ENCODE data around the gene HAND2.

The HAND2 gene

GRCh38 chr4:173519111-173520101 lies 10.6 kb downstream of the HAND2 start:
- DNase-seq, result no peak

DNA sequence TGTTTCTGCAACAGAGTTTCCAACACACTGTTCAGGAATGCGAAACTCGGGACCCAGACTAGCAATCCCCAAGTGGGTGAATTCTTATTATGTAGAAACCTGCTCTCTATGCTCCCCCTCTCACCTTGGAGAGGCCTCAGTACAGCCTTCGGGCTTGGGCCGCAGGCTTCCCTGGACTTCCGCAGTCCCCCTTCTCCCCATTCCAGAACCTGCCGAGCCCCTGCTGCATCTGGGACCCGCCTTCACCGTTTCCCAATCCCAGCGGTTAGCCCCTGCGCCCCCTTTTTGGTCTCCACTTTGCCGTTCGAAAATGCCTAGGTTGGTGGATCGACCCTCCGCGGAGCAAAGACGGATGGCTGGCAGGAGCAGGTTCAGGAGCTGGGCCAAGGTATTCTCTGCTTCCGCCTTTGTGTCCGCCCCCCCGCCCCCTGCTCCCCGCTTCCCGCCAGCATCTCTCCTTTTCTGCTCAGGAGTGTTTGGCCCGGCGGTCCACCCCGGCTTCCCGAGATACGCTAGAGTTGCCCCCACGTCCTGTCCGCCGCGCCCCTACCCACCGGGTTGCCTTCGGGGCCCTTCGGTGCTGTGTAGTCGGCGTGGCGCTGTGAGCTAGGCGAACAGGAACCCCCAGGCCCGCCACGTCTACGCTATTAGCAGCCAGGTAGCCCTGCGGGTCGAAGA lies 11.5 kb downstream of the HAND2 start:
- DNase-seq, result no peak

GRCh38 chr4:173517781-173518424 lies 12.1 kb downstream of the HAND2 start:
- no peak for DNase-seq

DNA sequence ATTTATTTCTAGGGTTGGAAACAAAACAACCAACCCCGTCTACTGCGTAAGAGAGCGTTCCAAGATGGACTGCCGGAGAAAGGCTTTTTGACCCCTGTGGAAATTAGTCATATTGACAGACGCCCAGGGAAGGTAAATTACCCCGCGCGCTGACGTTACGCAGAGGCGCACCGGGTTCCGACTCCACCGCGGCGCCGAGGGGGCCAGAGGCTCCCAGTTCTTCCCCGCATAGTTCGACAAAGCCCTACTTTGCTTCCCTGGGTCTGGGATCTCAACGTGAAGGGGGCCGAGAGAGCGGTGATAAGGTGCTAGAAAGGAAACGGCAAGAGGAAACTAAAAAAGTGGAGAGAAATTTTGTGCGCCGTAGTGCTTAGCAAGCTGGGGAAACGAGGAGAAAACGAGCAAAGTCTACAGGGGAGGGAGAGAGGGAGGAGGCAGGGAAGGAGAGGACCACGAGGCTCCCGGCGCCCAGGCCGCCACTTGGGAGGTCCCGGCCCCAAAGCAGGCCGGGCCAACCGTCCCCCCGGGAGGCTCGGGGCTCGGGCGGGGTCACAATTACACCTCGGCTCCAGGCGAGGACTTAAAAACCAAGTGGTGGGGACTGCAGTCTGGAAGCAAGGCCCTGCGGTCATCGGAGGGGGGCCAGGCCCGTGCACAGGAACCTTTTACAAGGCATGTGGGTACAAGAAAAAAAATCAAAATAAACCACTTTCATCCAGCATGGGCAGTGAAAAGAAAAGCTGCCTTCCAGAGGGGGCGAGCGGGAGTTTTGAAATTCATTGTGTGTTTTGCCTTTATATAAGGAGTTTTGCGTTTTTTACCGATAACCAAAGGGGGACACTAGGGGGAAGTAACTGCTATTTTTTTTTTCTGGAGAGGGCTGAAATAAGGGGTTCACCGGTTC lies 13.2 kb downstream of the HAND2 start:
- no peak for DNase-seq

DNA sequence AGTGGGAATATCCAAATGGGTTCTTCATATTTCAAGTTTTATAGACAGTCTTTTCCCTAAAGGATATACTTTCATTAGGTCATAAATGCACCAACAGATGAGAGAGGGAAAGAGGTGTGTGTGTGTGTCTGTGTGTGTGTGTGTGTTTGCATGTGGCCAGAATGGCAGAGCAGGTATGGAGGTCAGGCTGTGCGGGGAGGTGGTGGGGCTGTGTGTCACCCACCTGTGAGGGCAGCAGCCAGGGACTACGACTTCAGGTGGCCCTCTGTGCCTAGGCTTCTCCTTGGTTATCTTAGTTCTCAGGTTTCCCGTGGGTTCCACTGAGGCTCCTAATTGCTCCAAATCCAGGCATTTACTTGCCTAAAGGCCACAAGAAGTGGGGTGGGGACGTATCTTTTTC lies 14.6 kb downstream of the HAND2 start:
- DNase-seq, result no peak

DNA sequence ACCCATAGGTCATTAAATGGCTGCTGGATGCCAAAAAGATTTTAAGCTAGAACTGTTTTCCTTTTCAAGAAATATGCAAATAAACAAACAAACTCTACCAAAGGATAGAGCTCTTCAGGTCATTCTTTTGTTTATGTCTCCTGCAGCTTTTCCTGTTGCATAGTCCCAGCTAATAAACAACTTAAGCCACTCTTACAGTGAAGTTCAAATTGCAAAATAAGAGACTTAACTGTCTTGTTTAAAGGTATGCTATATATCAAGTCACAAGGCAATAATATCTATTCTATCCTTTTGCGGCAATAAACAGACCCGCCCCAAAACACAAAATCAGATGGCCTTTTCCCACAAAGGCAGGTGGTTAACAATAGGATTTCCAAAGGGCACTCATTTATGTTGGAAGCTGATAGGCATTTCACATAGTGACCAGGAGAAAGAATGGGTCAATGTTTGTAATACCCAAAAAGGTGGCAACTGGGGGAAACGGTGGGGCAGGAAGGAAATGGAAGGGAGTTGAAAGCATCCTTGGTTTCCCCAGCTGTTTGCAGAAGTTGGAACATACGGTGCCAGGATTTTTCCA lies 15.3 kb downstream of the HAND2 start:
- no peak for DNase-seq

- no peak for DNase-seq
Observed at GRCh38 chr4:173513651-173514050, 16.4 kb downstream of the HAND2 start.

GRCh38 chr4:173511787-173512361 lies 18.2 kb downstream of the HAND2 start:
- no peak for DNase-seq

DNA sequence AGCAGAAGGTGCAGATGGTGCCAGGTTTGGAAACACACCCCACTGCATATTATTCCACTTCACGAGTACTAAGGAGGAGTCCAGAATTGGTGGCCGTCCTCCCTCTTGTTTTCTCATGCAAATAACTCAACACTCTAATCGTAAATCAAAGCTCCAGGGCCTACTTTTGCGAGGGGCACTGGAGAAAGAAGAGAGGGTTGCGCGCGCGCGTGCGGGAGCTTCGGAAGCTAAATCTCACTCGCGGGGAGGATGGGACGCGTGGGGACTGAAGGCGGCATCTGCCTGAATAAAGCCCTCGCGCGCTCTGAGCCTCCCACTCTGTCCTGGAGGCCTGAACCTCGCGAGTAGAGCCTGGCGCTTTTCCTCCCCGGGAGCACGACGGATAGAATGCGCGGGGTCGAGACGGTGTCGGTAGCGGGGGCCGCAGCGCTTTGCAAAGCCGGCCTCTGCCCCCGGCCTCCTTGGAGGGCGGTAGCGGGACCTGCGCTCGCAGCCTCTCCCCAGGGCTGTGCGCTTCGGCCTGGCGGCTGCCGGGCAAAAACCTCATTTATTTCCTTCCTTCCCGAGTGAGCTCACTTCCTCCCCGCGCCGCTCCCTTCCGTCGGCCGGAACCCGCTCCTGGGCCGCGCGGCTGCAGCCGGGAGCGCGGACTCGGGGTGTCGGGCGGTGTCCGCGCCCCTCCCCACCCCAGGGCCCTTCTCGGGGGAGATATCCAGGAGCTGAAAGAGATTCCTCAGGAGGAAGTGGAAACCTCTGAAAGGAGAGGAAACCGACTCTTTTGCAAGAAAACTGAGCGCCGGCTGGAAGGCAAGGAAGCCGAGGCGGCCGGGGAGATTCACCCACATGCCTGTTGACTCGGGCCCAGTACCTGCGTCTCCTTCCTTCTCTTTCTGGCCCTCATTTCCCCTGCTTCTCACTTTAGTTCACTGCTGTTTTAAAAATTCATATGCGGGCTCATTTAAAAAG lies 20.7 kb downstream of the HAND2 start:
- peak; percentile 31 for DNase-seq

- DNase-seq, result peak in 1 of 2 experiments; percentile 14
Observed at GRCh38 chr4:173508386-173509035, 21.5 kb downstream of the HAND2 start.

DNA sequence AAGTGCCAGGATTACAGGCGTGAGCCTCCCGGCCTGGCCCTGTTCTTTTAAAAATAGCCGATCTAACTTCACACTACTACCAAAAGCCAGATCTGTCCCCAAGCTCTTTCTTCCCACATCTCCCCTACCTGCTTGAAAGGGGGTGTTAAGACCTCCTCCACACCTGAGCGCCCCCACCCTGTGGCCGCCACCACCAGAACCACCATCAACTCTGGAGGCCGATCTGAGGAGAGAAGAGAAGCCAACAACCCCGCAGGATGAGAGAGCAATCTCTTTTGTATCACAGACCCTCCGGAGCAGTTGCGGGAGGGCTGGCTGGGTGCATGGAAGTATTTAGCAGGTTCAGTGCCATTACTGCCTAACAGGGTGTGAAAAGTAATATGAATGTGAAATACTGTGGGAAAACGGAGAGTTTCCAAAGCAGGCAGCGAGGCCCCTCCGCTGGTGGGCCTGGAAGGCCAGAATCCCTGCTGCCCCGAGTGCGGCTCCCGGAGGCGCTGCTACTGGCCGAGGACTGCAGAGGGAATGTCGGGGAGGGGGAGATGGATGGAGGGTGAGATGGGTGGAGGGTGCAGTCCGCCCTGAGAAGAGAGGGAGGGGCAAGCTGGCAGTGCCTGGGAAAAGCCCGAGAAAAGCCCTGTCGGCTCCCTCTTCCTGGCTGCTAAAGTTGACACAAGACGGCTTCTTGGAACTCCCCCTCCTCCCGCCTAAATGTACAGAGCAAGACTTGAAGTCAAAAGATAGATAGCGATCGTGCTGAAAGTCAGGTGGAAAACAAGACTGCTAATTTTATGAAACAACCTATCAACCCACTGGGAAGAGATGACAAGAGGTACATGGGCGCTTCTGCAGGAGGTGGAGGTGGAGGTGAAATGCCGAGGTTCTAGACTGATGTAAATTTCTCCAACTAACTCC lies 22.3 kb downstream of the HAND2 start:
- no peak for DNase-seq

DNA sequence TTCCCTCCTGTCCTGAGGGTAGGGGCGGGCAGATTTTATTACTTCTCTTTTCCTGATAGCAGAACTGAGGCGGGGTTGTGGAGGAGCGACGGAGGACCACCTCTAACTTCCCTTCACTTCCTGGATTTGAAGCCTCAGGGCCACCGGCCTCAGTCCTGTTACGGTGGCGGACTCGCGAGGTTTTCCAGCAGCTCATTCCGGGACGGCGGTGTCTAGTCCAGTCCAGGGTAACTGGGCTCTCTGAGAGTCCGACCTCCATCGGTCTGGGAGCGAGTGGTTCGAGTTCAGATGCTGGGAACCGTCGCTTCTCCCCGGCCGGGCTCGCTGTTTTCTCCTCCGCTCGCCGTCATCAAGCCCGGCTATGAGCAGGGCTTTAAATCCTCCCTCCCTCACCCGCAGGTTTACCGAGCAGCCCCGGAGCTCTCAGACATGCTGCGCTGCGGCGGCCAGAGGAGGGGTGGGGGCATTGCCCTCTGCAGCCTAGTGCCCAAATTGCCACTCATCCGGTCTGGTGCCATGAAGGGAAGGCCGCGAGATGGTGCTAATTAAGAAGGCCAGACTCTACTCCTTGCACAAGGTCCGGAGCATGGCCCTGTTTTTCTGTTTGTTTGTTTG lies 23.3 kb downstream of the HAND2 start:
- no peak for DNase-seq

DNA sequence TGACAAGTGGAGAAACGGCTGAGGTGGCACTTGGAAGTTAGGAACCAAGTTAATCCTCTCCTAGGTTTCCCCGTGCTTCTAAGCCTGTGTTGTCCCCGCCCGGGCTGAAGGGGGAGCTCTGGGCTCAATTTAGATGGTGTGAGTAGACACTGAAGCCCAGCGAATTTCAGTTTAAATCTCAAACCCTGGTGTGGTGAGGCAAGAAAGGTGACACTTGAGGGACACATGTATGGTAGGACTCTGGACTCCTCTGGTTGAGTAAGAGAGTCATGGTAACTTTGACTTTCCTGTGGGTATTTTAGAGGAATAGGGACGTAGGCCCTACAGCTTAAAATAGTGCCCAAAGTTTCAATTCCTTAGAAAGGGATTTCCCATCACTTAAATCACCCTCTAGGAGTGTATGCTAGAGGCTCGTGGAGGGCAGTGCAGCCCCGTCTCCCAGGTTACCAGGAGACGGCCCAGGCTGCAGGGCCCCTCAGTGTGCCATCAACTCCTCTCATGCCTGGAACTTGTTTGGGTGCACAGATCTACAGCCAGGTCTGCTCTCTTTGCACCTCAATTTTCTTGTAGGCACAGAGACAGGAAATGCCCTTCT lies 24.0 kb downstream of the HAND2 start:
- DNase-seq, result peak; percentile 75 to 76

DNA sequence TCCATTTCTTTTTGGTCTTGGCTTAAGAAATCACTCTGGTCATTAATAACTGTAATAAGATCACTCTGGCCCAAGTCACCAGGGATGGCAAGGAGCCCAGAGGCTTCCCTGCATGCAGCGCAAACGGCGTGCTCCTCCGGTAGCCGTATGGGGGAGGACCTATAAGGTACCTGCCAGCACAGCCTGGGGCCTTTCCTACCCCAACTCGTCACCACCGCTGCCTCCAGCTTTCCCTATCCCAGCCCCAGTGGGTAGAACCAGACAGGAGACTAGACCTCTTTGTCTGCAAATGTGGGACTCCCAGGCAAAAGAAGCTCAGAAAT lies 25.9 kb downstream of the HAND2 start:
- DNase-seq, result no peak

DNA sequence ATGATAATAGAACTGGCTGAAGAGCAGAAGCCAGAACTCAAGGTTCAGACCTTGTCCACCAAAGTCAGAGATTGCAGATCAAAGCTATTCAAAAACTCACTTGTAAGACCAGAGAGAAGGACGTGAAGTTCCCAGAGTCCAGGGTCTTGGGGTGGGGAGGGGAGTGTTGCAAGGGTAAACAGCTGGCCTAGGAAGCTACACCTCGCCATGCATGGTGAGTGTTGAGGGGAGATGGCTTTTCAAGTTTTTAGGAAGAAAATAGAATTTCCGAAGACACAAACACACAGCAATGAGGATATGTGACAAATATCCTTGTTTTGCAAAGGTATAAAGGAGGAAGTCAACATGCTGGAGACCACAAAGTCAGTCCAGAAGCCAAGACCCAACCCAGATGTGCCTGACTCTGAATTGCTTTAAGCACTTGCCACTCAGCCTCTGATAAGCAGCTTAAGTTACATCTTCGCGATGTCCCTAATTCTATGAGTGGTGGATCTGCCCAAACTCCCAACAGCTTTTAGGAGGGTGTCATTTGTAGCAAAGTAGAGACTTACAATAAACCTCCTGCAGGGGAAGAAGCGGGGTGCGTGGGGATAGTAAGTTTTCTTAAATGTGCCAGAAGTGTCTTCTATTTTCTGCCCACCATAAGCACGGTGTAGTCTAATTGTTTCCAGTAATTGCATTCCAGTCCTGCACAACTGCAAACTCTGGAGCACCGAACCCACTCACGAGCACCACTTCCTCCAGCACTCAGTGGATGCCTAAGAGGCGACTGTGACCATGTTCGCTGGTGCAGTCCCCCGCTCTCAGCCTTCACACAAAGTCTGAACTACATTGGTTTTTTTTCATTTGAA lies 26.5 kb downstream of the HAND2 start:
- DNase-seq, result no peak

DNA sequence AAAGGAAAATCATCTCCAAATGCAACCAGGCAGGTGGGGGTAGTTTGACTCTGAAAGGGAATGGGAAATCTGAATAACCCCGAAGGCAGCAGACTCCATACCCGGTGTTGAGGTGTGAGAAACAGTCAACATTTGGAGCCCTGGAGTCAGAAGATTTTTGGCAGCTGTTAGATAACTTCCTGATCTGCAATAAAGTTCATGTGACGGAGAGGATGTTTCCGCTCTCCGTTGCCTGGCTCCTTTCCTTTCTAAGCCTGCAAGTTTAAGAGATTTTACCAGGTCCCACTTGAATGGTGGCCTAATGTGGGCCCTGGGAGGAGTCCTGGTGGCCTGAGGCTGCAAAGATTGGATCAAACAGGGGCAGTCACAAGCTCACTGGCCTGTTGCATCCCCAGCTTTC lies 27.7 kb downstream of the HAND2 start:
- no peak for DNase-seq

DNA sequence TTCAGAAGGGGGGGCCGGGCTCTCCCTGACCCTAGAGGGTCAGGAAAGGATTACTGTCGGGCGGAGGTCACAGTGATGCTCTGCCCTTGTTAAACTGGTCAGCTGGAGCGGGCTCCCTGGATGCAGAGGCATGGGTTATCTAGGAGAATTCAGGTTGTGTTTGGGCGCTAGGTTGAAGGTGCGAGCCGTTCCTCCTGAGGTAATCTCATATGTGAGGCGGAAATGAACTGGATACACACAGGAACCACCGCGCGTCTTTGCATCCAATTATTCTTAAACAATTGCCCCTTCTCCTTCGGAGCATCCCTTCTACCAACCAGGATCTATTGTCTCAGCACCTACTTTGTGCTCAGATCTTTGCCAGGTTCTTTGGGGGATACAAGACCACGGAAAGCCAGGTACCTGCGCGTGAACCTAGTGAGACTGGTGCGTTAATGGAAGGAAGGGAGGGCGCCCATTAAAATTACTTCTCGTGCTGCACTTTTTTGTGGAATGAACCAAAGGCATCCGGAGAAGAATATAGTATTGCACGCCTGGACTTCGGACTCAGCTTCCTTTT lies 28.4 kb downstream of the HAND2 start:
- no peak for DNase-seq

Data from Kasumi-1 (cell line).